Retina (tissue), 1 donor: ENCODE measurements around the gene CIPC.
A peak's percentile ranks its signal among the peaks of the same experiment; 100 is the strongest.

Experiments used
- DNase-seq: peaks from one replicate; pipeline ENCODE4 v3.0.0-alpha.2; 2016

CIPC gene

GRCh38 chr14:77071938-77072388, 26.1 kb upstream of the CIPC start:
- DNase-seq, result no peak

GRCh38 chr14:77074969-77075368, 23.1 kb upstream of the CIPC start:
- DNase-seq, result no peak

- no peak for DNase-seq
Observed at GRCh38 chr14:77076113-77076631, 21.9 kb upstream of the CIPC start.

GRCh38 chr14:77077040-77077439, 21.0 kb upstream of the CIPC start:
- DNase-seq, result no peak

GRCh38 chr14:77082356-77082755, 15.7 kb upstream of the CIPC start:
- no peak for DNase-seq

GRCh38 chr14:77083082-77083481, 15.0 kb upstream of the CIPC start:
- DNase-seq, result no peak

GRCh38 chr14:77084985-77085384, 13.1 kb upstream of the CIPC start:
- no peak for DNase-seq

- DNase-seq, result peak; percentile 47
Observed at GRCh38 chr14:77085538-77085937, 12.5 kb upstream of the CIPC start.

GRCh38 chr14:77086017-77086727, 11.9 kb upstream of the CIPC start:
- DNase-seq, result no peak

GRCh38 chr14:77086951-77087350, 11.1 kb upstream of the CIPC start:
- no peak for DNase-seq

GRCh38 chr14:77087631-77088030, 10.4 kb upstream of the CIPC start:
- DNase-seq, result no peak

GRCh38 chr14:77088219-77088618, 9.8 kb upstream of the CIPC start:
- DNase-seq, result no peak

- no peak for DNase-seq
Observed at GRCh38 chr14:77088645-77089044, 9.4 kb upstream of the CIPC start.

GRCh38 chr14:77091518-77091917, 6.5 kb upstream of the CIPC start:
- DNase-seq, result no peak

- DNase-seq, result no peak
Observed at GRCh38 chr14:77092676-77093075, 5.4 kb upstream of the CIPC start.

- DNase-seq, result peak; percentile 54
Observed at GRCh38 chr14:77094672-77095284, 3.3 kb upstream of the CIPC start.

- DNase-seq, result no peak
Observed at GRCh38 chr14:77097006-77097699, 905 bp upstream of the CIPC start.

GRCh38 chr14:77098529-77099353, 683 bp downstream of the CIPC start:
- DNase-seq, result no peak

- DNase-seq, result no peak
Observed at GRCh38 chr14:77099425-77100167, 1.5 kb downstream of the CIPC start.

GRCh38 chr14:77100961-77101360, 2.9 kb downstream of the CIPC start:
- DNase-seq, result no peak

GRCh38 chr14:77102154-77102553, 4.1 kb downstream of the CIPC start:
- DNase-seq, result no peak

GRCh38 chr14:77103475-77103874, 5.4 kb downstream of the CIPC start:
- no peak for DNase-seq
